Esophagus muscularis mucosa (tissue), 4 donors: ENCODE data around the gene CUEDC2. TPM values are rescaled to one million over a fixed set of nuclear protein-coding genes. Genes with fewer than 3 reads are reported as not detected.

Experiments
- DNase-seq: peaks from one replicate; pipeline ENCODE4 v3.0.0-alpha.2; 2017; ENCODE audit errors: extremely low spot score
- H3K27ac ChIP-seq, 4 donors: fragments of 200-600 bp; sonication (generic); replicated peaks in 1 of 4; 1 replicate in 3 of 4; 2 replicates in 1 of 4; pipeline ENCODE4 v1.5.1; 2016 to 2019; ENCODE audit warnings: mild to moderate bottlenecking in 1 of 4
- H3K27me3 ChIP-seq, 4 donors: fragments of 200-600 bp; sonication (generic); one replicate each; pipeline versions ENCODE4 v1.5.1 to v1.6.0; 2016 to 2019
- H3K36me3 ChIP-seq, 4 donors: fragments of 200-600 bp; sonication (generic); one replicate each; pipeline ENCODE4 v1.5.1; 2016 to 2019
- H3K4me1 ChIP-seq, 4 donors: fragments of 200-600 bp; sonication (generic); one replicate each; pipeline ENCODE4 v1.5.1; 2016 to 2019
- H3K4me3 ChIP-seq, 4 donors: fragments of 200-600 bp; sonication (generic); 1 replicate in 2 of 4; 2 replicates in 2 of 4; pipeline ENCODE4 v1.5.1; 2016 to 2019; ENCODE audit warnings: mild to moderate bottlenecking in 4 of 4, moderate library complexity in 1 of 4
- H3K9me3 ChIP-seq, 4 donors: fragments of 200-600 bp; sonication (generic); 1 replicate in 3 of 4; 2 replicates in 1 of 4; pipeline ENCODE4 v1.5.1; 2016 to 2019
- CTCF ChIP-seq, 3 experiments: fragments of 200-600 bp in 2 of 3; fragments of 450-650 bp in 1 of 3; sonication (generic) in 2 of 3; IDR thresholded peaks; one replicate each; pipeline ENCODE4 v1.5.1; 2017 to 2019; ENCODE audit warnings: antibody characterized with exemption in 3 of 3, mild to moderate bottlenecking in 2 of 3, moderate library complexity in 1 of 3
- EP300 ChIP-seq: sonication (generic); formaldehyde crosslinking; IDR thresholded peaks from one replicate; pipeline ENCODE4 v1.6.1; 2017; ENCODE audit warnings: antibody characterized with exemption
- POLR2A ChIP-seq: fragments of 450-650 bp; IDR thresholded peaks from one replicate; pipeline ENCODE4 v1.6.1; 2017; ENCODE audit warnings: antibody characterized with exemption, moderate library complexity, mild to moderate bottlenecking, low read depth
- POLR2AphosphoS5 ChIP-seq, 2 donors: sonication (generic); formaldehyde crosslinking; IDR thresholded peaks; one replicate each; pipeline ENCODE4 v1.6.1; 2017; ENCODE audit warnings: antibody characterized with exemption in 2 of 2
- WGBS: methylation state at CpG from one replicate; pipeline ENCODE4 v1.1.5; 2018; 5-methylcytosine and 5-hydroxymethylcytosine counted together
- intact Hi-C: fragments of 100-400 bp; cut with DNase I; formaldehyde crosslinking; loops from one replicate; pipeline ENCODE4 v1.15.1; 2023
- total RNA-seq, 4 donors: library from RNA; depleted of rRNA; stranded (reverse); fragments of >200 nt; gene quantifications; one replicate each; pipeline versions ENCODE4 v1.1.0 to v1.2.1, GENCODE V29; 2016

The CUEDC2 gene
- total RNA-seq, 4 donors from 2014 or later, result 61.0 to 92.7 (median 71.2) TPM

- Histone ChIP-seq H3K4me3 (no peak overlapping the region), H3K27me3 (no peaks in the 10 kb centered on the region), H3K4me1 (peaks cover 0 to 14% (median 8%) of the 10 kb centered on the region in 4 donors), H3K36me3 (peaks cover 50 to 65% (median 62%) of the 10 kb centered on the region in 4 donors), H3K9me3 (no peaks in the 10 kb centered on the region), H3K27ac (no peak overlapping the region)
- intact Hi-C loops, result no loop called here
- DNase-seq, result no peak
- WGBS, result 90% methylated on average over 7 of the region's 9 CpGs
- TF ChIP-seq POLR2AphosphoS5 (IDR thresholded peaks at IDR 0.05), result no peak
- no peak for TF ChIP-seq CTCF (IDR thresholded peaks at IDR 0.05)
- no peak for TF ChIP-seq EP300
Measured at GRCh38 chr10:102381983-102382382, 50.4 kb downstream of the CUEDC2 start.

- no peak overlapping the region for H3K27ac ChIP-seq
- DNase-seq, result no peak
- H3K4me1 ChIP-seq, result peaks cover 0 to under 1% (median 0%) of the 10 kb centered on the region in 4 donors
- TF ChIP-seq EP300 (no peak), POLR2AphosphoS5 (IDR thresholded peaks at IDR 0.05) (no peak), CTCF (IDR thresholded peaks at IDR 0.05) (no peak), POLR2A (no peak)
- H3K9me3 ChIP-seq, result no peaks in the 10 kb centered on the region
- H3K36me3 ChIP-seq, result peaks cover 72 to 91% (median 88%) of the 10 kb centered on the region in 4 donors
- H3K4me3 ChIP-seq, result no peak overlapping the region
- intact Hi-C loops, result no loop called here
- WGBS, result 93% methylated on average over 5 of the region's 6 CpGs
- H3K27me3 ChIP-seq, result no peaks in the 10 kb centered on the region
Measured at GRCh38 chr10:102379383-102379782, 53.0 kb downstream of the CUEDC2 start.

- H3K4me1 ChIP-seq, result no peaks in the 10 kb centered on the region
- TF ChIP-seq POLR2A (no peak), CTCF (IDR thresholded peaks at IDR 0.05) (no peak), EP300 (no peak), POLR2AphosphoS5 (IDR thresholded peaks at IDR 0.05) (no peak)
- DNase-seq, result no peak
- intact Hi-C loops, result no loop called here
- H3K27ac ChIP-seq, result no peak overlapping the region
- H3K27me3 ChIP-seq, result no peaks in the 10 kb centered on the region
- WGBS, result 88% methylated on average over 12 of the region's 12 CpGs
- H3K36me3 ChIP-seq, result peaks cover 85 to 100% (median 94%) of the 10 kb centered on the region in 4 donors
- no peaks in the 10 kb centered on the region for H3K9me3 ChIP-seq
- H3K4me3 ChIP-seq, result no peak overlapping the region
Measured at GRCh38 chr10:102376901-102377300, 55.5 kb downstream of the CUEDC2 start.

- 83% methylated on average over 2 of the region's 2 CpGs for WGBS
- peaks cover 89 to 100% (median 95%) of the 10 kb centered on the region in 4 donors for H3K36me3 ChIP-seq
- no peak overlapping the region for H3K4me3 ChIP-seq
- no peak for DNase-seq
- no peaks in the 10 kb centered on the region for H3K9me3 ChIP-seq
- no peak for TF ChIP-seq POLR2AphosphoS5 (IDR thresholded peaks at IDR 0.05)
- TF ChIP-seq CTCF (IDR thresholded peaks at IDR 0.05), result no peak
- no peak for TF ChIP-seq POLR2A
- TF ChIP-seq EP300, result no peak
- no peak overlapping the region for H3K27ac ChIP-seq
- H3K27me3 ChIP-seq, result no peaks in the 10 kb centered on the region
- intact Hi-C loops, result no loop called here
- no peaks in the 10 kb centered on the region for H3K4me1 ChIP-seq
Measured at GRCh38 chr10:102375867-102376266, 56.5 kb downstream of the CUEDC2 start.

- peaks cover 89 to 100% (median 95%) of the 10 kb centered on the region in 4 donors for H3K36me3 ChIP-seq
- intact Hi-C loops, result no loop called here
- no peaks in the 10 kb centered on the region for H3K27me3 ChIP-seq
- no peak overlapping the region for H3K27ac ChIP-seq
- 85% methylated on average over 6 of the region's 7 CpGs for WGBS
- no peak overlapping the region for H3K4me3 ChIP-seq
- H3K4me1 ChIP-seq, result no peaks in the 10 kb centered on the region
- TF ChIP-seq POLR2A, result no peak
- TF ChIP-seq CTCF (IDR thresholded peaks at IDR 0.05), result peak in 1 of 3 experiments; percentile 3
- TF ChIP-seq POLR2AphosphoS5 (IDR thresholded peaks at IDR 0.05), result no peak
- no peak for TF ChIP-seq EP300
- H3K9me3 ChIP-seq, result no peaks in the 10 kb centered on the region
- no peak for DNase-seq
Measured at GRCh38 chr10:102375250-102375649, 57.1 kb downstream of the CUEDC2 start.
